ENCODE results near the gene REXO2. TPM values are rescaled to one million over a fixed set of nuclear protein-coding genes. Genes with fewer than 3 reads are reported as not detected.

Gene REXO2
- 100 to 1,000 TPM; 111 to 127 TPM for total RNA-seq

DNA sequence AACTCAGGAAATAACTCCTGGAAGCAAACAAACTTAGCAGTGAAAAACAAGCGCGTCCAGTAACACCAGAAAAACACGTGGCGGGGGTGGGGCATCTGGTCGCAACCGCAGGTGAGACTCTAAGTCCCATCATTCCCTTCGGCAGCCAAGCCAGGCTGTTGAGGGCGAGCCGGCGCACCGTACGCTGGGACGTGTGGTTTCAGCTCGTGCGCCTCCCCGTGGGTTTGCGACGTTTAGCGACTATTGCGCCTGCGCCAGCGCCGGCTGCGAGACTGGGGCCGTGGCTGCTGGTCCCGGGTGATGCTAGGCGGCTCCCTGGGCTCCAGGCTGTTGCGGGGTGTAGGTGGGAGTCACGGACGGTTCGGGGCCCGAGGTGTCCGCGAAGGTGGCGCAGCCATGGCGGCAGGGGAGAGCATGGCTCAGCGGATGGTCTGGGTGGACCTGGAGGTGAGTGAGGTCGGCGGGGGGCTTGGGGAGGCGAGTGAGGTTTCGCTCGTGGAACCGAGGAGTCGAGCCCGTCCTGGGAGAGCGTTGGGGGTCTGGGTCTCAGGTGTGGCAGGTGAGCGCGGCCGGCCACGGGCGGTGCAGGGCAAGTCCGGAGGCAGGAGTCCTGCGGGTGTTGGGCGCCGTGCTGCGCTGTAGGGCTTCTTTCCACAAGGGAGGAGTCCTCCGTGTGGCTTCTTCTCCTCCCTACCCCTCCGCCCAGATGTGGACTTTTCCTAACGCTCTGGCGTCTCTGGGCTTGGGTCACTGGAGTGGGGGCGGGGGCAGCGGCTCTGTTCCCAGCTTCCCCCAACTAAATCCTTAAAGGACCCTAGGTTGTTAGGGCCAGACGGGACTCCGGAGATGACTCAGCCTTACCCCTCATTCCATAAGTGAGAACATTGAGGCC, at the start of gene REXO2:
TSS of gene REXO2 (plus strand) at position 239 of the 892 bp plus-strand sequence. CDS start at position 301, 62 bp downstream.
- peaks cover 57% of the 10 kb centered on the region for H3K36me3 Mint-ChIP-seq (ENCODE audit: low read depth)
- no peaks in the 10 kb centered on the region for H3K9me3 Mint-ChIP-seq
- H3K27me3 Mint-ChIP-seq, result no peaks in the 10 kb centered on the region
- H3K27ac Mint-ChIP-seq, result peak within 1 kb of the TSS; percentile 99
- H3K4me1 Mint-ChIP-seq, result peaks cover 25% of the 10 kb centered on the region
- peak; percentile 94 for ATAC-seq (replicated peaks)
- H3K4me3 Mint-ChIP-seq, result peak within 1 kb of the TSS; percentile 86

DNA sequence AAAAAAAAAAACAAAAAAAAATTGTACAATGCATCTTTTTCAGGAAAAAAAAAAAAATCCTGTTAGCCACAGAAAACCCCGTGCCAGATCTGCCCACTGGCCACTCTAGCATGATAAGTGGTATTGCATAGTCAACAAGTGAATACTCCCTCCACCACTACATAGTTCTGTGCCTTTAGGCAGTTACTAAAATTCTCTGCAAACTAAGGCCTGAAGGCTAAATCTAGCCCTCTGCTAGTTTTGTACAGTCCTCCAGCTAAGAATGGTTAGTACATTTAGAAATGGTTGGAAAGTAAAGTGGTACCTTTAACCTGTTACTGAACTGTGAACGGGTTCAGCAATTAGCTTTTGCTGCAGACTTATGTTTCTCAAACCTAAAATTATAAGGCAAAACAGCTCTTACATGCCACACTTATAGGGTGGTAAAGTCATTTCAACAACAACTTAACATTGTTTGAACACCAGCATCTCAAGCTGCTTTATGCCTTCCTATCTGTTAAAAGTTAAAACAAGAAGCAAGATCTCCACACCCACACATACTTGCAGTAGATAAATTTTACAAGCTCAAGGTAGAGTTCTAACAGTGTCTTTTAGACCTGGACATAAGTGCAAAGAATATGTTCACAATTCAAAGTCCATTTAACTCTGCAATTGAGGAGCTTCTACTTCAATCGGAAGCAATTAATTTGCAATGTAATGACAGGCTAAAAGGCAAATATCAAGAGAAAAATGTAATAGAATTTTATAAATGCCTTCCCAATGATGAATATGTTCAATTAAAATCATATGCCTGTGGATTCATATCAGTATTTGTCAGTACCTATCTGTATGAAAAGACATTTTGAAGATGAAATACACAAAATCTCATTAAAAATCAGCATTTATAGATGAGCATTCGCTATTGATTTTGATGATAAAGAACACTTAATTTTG, 46.3 kb upstream of the REXO2 start:
- no peaks in the 10 kb centered on the region for H3K36me3 Mint-ChIP-seq (ENCODE audit: low read depth)
- H3K4me3 Mint-ChIP-seq, result no peak overlapping the region
- H3K27ac Mint-ChIP-seq, result no peak overlapping the region
- no peaks in the 10 kb centered on the region for H3K9me3 Mint-ChIP-seq
- no peaks in the 10 kb centered on the region for H3K4me1 Mint-ChIP-seq
- peaks cover 3% of the 10 kb centered on the region for H3K27me3 Mint-ChIP-seq
- ATAC-seq (replicated peaks), result no peak

DNA sequence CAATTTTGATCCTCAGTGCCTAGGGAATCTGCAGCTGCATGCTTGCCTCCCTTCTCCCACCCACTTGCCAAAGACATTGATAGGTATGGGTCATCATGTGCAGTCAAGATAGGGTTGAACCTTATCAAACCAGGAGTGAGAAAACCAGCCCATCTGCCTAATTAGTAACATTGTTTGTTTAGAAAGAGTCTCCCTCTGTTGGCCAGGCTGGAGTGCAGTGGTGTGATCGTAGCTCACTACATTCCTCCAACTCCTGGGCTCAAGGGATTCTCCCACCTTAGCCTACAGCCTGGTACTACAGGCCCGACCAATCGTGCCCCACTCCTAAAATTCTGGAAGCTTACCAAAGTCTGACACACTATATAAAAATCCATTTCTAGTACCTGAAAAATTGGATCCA, 43.5 kb upstream of the REXO2 start:
- H3K27me3 Mint-ChIP-seq, result no peaks in the 10 kb centered on the region
- H3K36me3 Mint-ChIP-seq (ENCODE audit: low read depth), result peaks cover 20% of the 10 kb centered on the region
- ATAC-seq (replicated peaks), result no peak
- no peaks in the 10 kb centered on the region for H3K9me3 Mint-ChIP-seq
- peaks cover 13% of the 10 kb centered on the region for H3K4me1 Mint-ChIP-seq
- no peak overlapping the region for H3K4me3 Mint-ChIP-seq
- no peak overlapping the region for H3K27ac Mint-ChIP-seq

DNA sequence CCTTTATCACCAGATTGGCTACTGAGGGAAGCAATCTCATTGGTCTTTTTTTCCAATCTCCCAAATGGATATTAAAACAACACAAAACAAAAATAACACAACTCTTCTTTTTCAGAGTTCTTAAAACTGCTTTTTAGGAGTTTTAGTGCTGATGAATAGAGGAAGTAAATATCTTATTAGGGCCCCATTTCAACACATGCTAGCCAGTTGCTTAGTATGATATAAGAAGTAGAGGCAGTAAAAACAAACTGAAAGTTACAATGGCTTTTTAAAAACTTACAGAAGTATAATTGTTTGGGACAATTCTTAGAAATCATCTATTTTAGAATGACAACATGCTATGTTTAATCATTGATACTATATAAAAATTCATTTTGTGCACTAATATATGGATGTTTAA, 42.4 kb upstream of the REXO2 start:
- H3K36me3 Mint-ChIP-seq (ENCODE audit: low read depth), result peaks cover 32% of the 10 kb centered on the region
- no peaks in the 10 kb centered on the region for H3K27me3 Mint-ChIP-seq
- H3K4me3 Mint-ChIP-seq, result no peak overlapping the region
- no peak for ATAC-seq (replicated peaks)
- H3K4me1 Mint-ChIP-seq, result peaks cover 15% of the 10 kb centered on the region
- H3K27ac Mint-ChIP-seq, result no peak overlapping the region
- no peaks in the 10 kb centered on the region for H3K9me3 Mint-ChIP-seq

GRCh38 chr11:114397349-114397982, 41.8 kb upstream of the REXO2 start:
- Mint-ChIP-seq H3K27ac (no peak overlapping the region), H3K27me3 (no peaks in the 10 kb centered on the region), H3K36me3 (ENCODE audit: low read depth) (peaks cover 37% of the 10 kb centered on the region), H3K4me1 (peaks cover 18% of the 10 kb centered on the region), H3K9me3 (no peaks in the 10 kb centered on the region), H3K4me3 (no peak overlapping the region)
- no peak for ATAC-seq (replicated peaks)

- no peaks in the 10 kb centered on the region for H3K9me3 Mint-ChIP-seq
- H3K4me1 Mint-ChIP-seq, result peaks cover 24% of the 10 kb centered on the region
- peaks cover 47% of the 10 kb centered on the region for H3K36me3 Mint-ChIP-seq (ENCODE audit: low read depth)
- peak overlapping the region; percentile 92 for H3K27ac Mint-ChIP-seq
- H3K4me3 Mint-ChIP-seq, result peak overlapping the region; percentile 97
- H3K27me3 Mint-ChIP-seq, result no peaks in the 10 kb centered on the region
- no peak for ATAC-seq (replicated peaks)
Observed at GRCh38 chr11:114398303-114398920, 40.9 kb upstream of the REXO2 start.

DNA sequence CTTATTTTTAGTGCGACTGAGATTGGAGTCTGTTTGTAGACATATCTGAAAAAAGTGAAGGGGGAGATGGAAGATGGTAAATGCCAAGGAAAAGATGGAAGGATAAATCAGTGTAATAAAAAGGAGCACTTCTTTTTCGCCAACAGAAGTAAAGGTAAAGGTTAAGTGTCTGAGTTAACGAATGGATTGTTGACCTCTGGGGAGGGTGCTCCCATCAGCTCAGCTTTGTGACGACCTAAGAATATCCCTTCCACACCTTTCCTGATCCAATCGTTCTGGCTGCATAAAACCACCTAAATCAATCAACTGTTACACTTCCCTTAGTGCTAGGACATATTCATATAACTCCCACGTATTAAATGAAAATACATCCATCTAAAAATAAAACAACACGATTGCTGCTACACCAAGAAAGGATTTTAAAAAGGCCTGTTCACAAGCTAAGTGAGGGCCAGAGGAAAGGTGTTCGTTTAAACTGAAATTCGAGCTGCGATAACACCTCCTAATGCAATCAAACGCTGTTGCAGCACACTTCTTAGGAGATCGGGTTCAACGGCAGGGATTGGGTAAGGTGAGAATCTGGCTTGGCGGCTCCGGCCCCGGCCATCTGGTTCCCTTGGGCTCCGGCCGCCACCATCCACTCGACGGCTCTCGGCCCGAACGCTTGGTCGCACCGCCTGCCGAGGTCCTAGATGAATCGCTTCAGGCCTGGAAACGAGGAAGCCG, 39.6 kb upstream of the REXO2 start:
- Mint-ChIP-seq H3K9me3 (no peaks in the 10 kb centered on the region), H3K27me3 (no peaks in the 10 kb centered on the region), H3K36me3 (ENCODE audit: low read depth) (peaks cover 58% of the 10 kb centered on the region), H3K4me3 (peak overlapping the region; percentile 97), H3K27ac (peak overlapping the region; percentile 92), H3K4me1 (peaks cover 31% of the 10 kb centered on the region)
- no peak for ATAC-seq (replicated peaks)

DNA sequence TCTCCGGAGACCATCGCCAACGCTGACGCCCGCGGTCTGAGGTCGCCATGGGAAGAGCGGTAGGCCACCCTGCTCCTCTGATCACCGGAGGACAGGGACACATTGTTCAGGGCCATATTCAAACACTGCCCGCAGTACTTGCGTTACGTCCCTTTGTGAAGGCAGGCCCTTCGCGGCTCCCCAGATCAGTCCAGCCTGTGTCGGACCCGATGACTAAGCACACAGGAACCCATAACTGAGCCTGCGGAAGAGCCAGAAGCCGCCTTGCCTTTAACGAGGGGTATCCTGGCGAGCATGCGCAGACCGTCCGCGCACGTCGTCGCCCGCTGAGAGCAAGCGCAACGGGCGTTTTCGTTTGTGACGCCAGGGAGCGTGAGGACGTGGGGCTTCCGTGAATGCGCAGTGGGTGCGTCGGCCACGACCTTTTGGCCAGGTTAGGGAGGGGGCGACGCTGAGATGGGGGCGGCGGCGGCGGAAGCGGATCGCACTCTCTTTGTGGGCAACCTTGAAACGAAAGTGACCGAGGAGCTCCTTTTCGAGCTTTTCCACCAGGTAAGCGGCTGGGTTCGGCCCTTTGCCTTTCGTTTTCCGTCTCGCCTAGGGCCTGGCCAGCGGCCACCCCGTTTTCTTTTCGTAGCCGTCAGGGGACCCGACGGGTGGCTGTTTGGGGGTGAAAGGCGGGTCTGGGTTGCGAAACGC, 38.9 kb upstream of the REXO2 start, which contains the start of the genes C11orf71 and RBM7:
TSS of gene C11orf71 (minus strand) at position 296 of the 699 bp plus-strand sequence. CDS start at position 116, 180 bp downstream.
TSS of gene RBM7 (plus strand) at position 451 of the 699 bp plus-strand sequence. CDS start at position 457, 6 bp downstream.
- Mint-ChIP-seq H3K4me1 (peaks cover 31% of the 10 kb centered on the region), H3K9me3 (no peaks in the 10 kb centered on the region), H3K27ac (peak within 1 kb of the TSS; percentile 92), H3K27me3 (no peaks in the 10 kb centered on the region), H3K4me3 (peak within 1 kb of the TSS; percentile 97), H3K36me3 (ENCODE audit: low read depth) (peaks cover 65% of the 10 kb centered on the region)
- ATAC-seq (replicated peaks), result peak; percentile 94

GRCh38 chr11:114400915-114401223, 38.4 kb upstream of the REXO2 start:
- no peak for ATAC-seq (replicated peaks)
- Mint-ChIP-seq H3K27ac (peak overlapping the region; percentile 92), H3K27me3 (no peaks in the 10 kb centered on the region)

DNA sequence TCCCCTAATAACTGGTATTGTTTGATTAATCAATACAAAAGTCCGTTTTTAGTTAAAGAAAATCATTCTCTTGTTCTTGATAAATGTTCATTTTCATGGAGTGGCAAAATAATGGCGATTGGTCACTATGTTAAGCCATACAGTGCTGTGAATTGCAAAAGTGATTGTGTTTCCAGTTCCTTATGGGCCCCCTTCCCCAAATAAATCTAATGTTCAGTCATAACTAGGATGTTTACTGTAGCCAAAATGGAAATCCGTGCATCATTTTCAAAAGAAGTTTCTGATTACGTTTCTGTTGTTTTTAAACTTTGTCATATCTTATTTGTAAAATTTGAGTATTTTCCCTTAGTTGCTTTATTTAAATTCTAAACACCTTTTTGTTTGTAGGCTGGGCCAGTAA, 38.0 kb upstream of the REXO2 start:
- H3K36me3 Mint-ChIP-seq (ENCODE audit: low read depth), result peaks cover 75% of the 10 kb centered on the region
- peaks cover 31% of the 10 kb centered on the region for H3K4me1 Mint-ChIP-seq
- peak overlapping the region; percentile 92 for H3K27ac Mint-ChIP-seq
- H3K9me3 Mint-ChIP-seq, result no peaks in the 10 kb centered on the region
- ATAC-seq (replicated peaks), result no peak
- peak overlapping the region; percentile 97 for H3K4me3 Mint-ChIP-seq
- H3K27me3 Mint-ChIP-seq, result no peaks in the 10 kb centered on the region

More at GRCh38 chr11:114400915-114401223, 38.4 kb upstream of the REXO2 start:
- Mint-ChIP-seq H3K36me3 (ENCODE audit: low read depth) (peaks cover 70% of the 10 kb centered on the region), H3K4me1 (peaks cover 31% of the 10 kb centered on the region), H3K9me3 (no peaks in the 10 kb centered on the region), H3K4me3 (peak overlapping the region; percentile 97)

- Mint-ChIP-seq H3K36me3 (ENCODE audit: low read depth) (peaks cover 37% of the 10 kb centered on the region), H3K4me3 (no peak overlapping the region), H3K4me1 (peaks cover 4% of the 10 kb centered on the region), H3K9me3 (no peaks in the 10 kb centered on the region), H3K27ac (no peak overlapping the region), H3K27me3 (no peaks in the 10 kb centered on the region)
- ATAC-seq (replicated peaks), result no peak
Observed at GRCh38 chr11:114412946-114413345, 26.3 kb upstream of the REXO2 start.

DNA sequence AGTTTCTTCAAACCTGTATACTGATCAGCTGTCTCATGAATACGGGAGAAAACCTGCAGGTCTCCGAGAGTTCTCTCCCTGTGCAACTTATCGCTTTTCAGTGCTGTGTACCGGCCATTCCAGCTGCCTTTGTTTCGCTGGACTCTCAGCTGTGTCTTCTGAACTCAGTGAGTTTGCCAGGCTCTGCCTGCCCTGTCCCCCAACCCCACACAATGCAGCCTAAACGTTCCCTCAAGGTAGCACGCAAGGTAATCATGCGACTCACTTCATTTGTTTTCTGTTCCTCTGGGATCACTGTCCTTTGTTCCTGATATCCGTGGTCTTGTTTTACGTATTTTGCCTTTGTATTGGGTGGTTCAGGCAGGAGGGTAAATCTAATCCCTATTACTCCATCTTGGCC, 25.3 kb upstream of the REXO2 start:
- no peak for ATAC-seq (replicated peaks)
- Mint-ChIP-seq H3K27me3 (no peaks in the 10 kb centered on the region), H3K4me1 (peaks cover 4% of the 10 kb centered on the region), H3K36me3 (ENCODE audit: low read depth) (peaks cover 27% of the 10 kb centered on the region), H3K9me3 (no peaks in the 10 kb centered on the region), H3K4me3 (no peak overlapping the region), H3K27ac (no peak overlapping the region)

DNA sequence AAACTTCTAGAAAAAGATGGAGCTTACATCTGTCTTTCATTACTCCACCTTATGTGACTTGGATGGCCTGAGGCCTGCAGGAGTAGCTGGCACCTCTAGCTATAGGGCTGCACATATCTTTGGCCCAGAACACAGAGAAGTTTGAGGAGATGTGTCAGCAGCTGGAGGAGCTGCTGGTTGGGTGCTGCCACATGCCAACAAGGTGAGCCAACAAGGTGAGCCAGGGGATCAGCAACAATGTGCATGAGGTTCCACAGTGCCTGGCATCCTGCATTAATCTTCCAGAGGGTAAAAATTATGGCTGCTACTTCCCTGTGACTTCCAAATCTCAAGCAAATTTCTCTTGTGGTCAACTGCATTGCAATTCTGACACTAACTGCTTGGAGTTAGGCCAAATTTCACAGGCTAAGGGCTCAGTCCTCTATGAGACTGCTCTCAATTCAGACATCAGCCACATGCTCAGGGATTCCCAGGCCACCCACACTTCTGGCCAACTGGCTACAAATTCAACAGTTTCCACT, 22.8 kb upstream of the REXO2 start:
- Mint-ChIP-seq H3K9me3 (no peaks in the 10 kb centered on the region), H3K4me1 (no peaks in the 10 kb centered on the region), H3K27ac (no peak overlapping the region), H3K27me3 (no peaks in the 10 kb centered on the region), H3K36me3 (ENCODE audit: low read depth) (peaks cover 7% of the 10 kb centered on the region), H3K4me3 (no peak overlapping the region)
- ATAC-seq (replicated peaks), result no peak

Measured in activated T-helper 17 cell treated with anti-CD3 and anti-CD28 coated beads, Interleukin-2, amount 50 U/mL, for 72 hours (primary cell).